NOMO-1 treated with DMSO at 0.1 percent for 48 hours (cell line): ENCODE results near the gene KIAA1671.

Experiments
- DNase-seq: peaks from one replicate; lab custom pipeline; 2025; ENCODE audit not compliant: unreplicated experiment; lab: John Stamatoyannopoulos, UW

KIAA1671 gene

GRCh38 chr22:25035715-25036114 is 83.2 kb downstream of the KIAA1671 start:
- DNase-seq, result no peak

- no peak for DNase-seq
Observed at GRCh38 chr22:25038239-25038638, 85.7 kb downstream of the KIAA1671 start.

GRCh38 chr22:25038771-25039170 is 86.3 kb downstream of the KIAA1671 start:
- DNase-seq, result no peak

- no peak for DNase-seq
Observed at GRCh38 chr22:25039255-25039654, 86.7 kb downstream of the KIAA1671 start.

GRCh38 chr22:25039754-25040153 is 87.2 kb downstream of the KIAA1671 start:
- DNase-seq, result no peak

- no peak for DNase-seq
Observed at GRCh38 chr22:25045159-25045558, 92.6 kb downstream of the KIAA1671 start.

- no peak for DNase-seq
Observed at GRCh38 chr22:25048071-25048470, 95.6 kb downstream of the KIAA1671 start.

GRCh38 chr22:25048659-25049647 is 96.4 kb downstream of the KIAA1671 start:
- DNase-seq, result peak; percentile 31

GRCh38 chr22:25049770-25050169 is 97.3 kb downstream of the KIAA1671 start:
- DNase-seq, result no peak

- no peak for DNase-seq
Observed at GRCh38 chr22:25050566-25050965, 98.0 kb downstream of the KIAA1671 start.

GRCh38 chr22:25051073-25051472 is 98.6 kb downstream of the KIAA1671 start:
- no peak for DNase-seq

GRCh38 chr22:25051983-25052710 is 99.6 kb downstream of the KIAA1671 start:
- DNase-seq, result no peak

- DNase-seq, result no peak
Observed at GRCh38 chr22:25053153-25053805, 100.8 kb downstream of the KIAA1671 start.

GRCh38 chr22:25054943-25055511 is 102.5 kb downstream of the KIAA1671 start:
- DNase-seq, result no peak

- peak; percentile 13 for DNase-seq
Observed at GRCh38 chr22:25057013-25057881, 104.7 kb downstream of the KIAA1671 start.

GRCh38 chr22:25059438-25059837 is 106.9 kb downstream of the KIAA1671 start:
- DNase-seq, result no peak

GRCh38 chr22:25060522-25061071 is 108.1 kb downstream of the KIAA1671 start:
- DNase-seq, result no peak

GRCh38 chr22:25061134-25061533 is 108.6 kb downstream of the KIAA1671 start:
- DNase-seq, result no peak

GRCh38 chr22:25061605-25062376 is 109.3 kb downstream of the KIAA1671 start:
- DNase-seq, result no peak
